Gastrocnemius medialis (tissue), 4 donors: ENCODE measurements around the gene PUM1. TPM values are rescaled to one million over a fixed set of nuclear protein-coding genes. Genes with fewer than 3 reads are reported as not detected.
"Not testable (repeated sequence)": the region's sequence is repeated elsewhere in the genome, so short reads cannot be mapped to it uniquely, and the experiment has no call there.

Experiments
- ATAC-seq, 2 donors: fragments of 150-250 bp; one replicate each; pipeline ENCODE4 v1.9.1; 2016
- DNase-seq, 2 donors: peaks; one replicate each; pipeline ENCODE4 v3.0.0-alpha.2; 2019
- H3K27ac ChIP-seq, 4 donors: fragments of 200-600 bp; sonication (generic); 1 replicate in 1 of 4; 2 replicates in 3 of 4; pipeline ENCODE4 v1.5.1; 2016 to 2018; ENCODE audit warnings: mild to moderate bottlenecking in 2 of 4, moderate library complexity in 1 of 4
- H3K27me3 ChIP-seq, 3 donors: fragments of 200-600 bp; sonication (generic) in 2 of 3; 1 replicate in 1 of 3; 2 replicates in 2 of 3; pipeline versions ENCODE4 v1.5.1 to v1.6.0; 2016 to 2019; ENCODE audit warnings: mild to moderate bottlenecking in 1 of 3, moderate library complexity in 1 of 3
- H3K36me3 ChIP-seq, 2 donors: fragments of 200-600 bp; sonication (generic) in 1 of 2; one replicate each; pipeline ENCODE4 v1.5.1; 2017 to 2018
- H3K4me1 ChIP-seq, 2 donors: fragments of 200-600 bp; sonication (generic) in 1 of 2; one replicate each; pipeline ENCODE4 v1.5.1; 2016 to 2017; ENCODE audit warnings: mild to moderate bottlenecking in 2 of 2
- H3K4me3 ChIP-seq, 4 donors: fragments of 200-600 bp; sonication (generic) in 3 of 4; 1 replicate in 1 of 4; 2 replicates in 3 of 4; pipeline ENCODE4 v1.5.1; 2016 to 2019; ENCODE audit warnings: mild to moderate bottlenecking in 2 of 4
- H3K9me3 ChIP-seq, 3 donors: fragments of 200-600 bp; sonication (generic) in 2 of 3; 1 replicate in 1 of 3; 2 replicates in 2 of 3; pipeline ENCODE4 v1.5.1; 2016 to 2019
- CTCF ChIP-seq, 5 experiments: fragments of 450-650 bp in 3 of 5; fragments of 200-600 bp in 2 of 5; sonication (generic) in 2 of 5; IDR thresholded peaks in 4 of 5; conservative IDR thresholded peaks in 1 of 5; 1 replicate in 4 of 5; 2 replicates in 1 of 5; pipeline ENCODE4 v1.5.1; 2016 to 2019; ENCODE audit warnings: antibody characterized with exemption in 5 of 5, mild to moderate bottlenecking in 3 of 5, moderate library complexity in 3 of 5
- POLR2A ChIP-seq, 2 donors: fragments of 450-650 bp; IDR thresholded peaks; one replicate each; pipeline ENCODE4 v1.6.1; 2017; ENCODE audit warnings: antibody characterized with exemption in 2 of 2, mild to moderate bottlenecking in 2 of 2, moderate library complexity in 2 of 2
- in situ Hi-C, 4 donors: fragments of 200-750 bp; cut with MboI; loops; one replicate each; pipeline versions ENCODE4 v1.15.0 to v1.8.0; 2017; ENCODE audit warnings: low sequenced_read_pairs in 4 of 4
- intact Hi-C: fragments of 100-400 bp; cut with DNase I; formaldehyde crosslinking; loops from one replicate; pipeline ENCODE4 v1.15.1; 2023; ENCODE audit warnings: low total_unique reads
- total RNA-seq, 4 donors: library from RNA; depleted of rRNA; stranded (reverse); fragments of >200 nt; gene quantifications; one replicate each; pipeline versions ENCODE4 v1.1.0 to v1.2.3, GENCODE V29; 2016

The PUM1 gene
- total RNA-seq, 4 donors from 2014 or later, result 56.7 to 111 (median 76.4) TPM

GRCh38 chr1:31064718-31065309 is 703 bp downstream of the PUM1 start:
- ATAC-seq, result peak; percentile 8 to 16
- Histone ChIP-seq H3K27me3 (no peaks in the 10 kb centered on the region), H3K27ac (peak overlapping the region; percentile 92 to 97 (median 94)), H3K36me3 (no peaks in the 10 kb centered on the region), H3K9me3 (no peaks in the 10 kb centered on the region), H3K4me3 (peak overlapping the region; percentile 79 to 91 (median 80)), H3K4me1 (peaks cover 31 to 34% of the 10 kb centered on the region in 2 donors)
- in situ Hi-C loops, result no loop called here
- intact Hi-C loops, result loop anchor here (2.0 to 5.0 kb wide), 2 partner anchors 82 to 87 kb away; no protein-coding TSS in a partner anchor
- peak in 1 of 2 donors; percentile 21 for DNase-seq
- TF ChIP-seq CTCF (IDR thresholded peaks at IDR 0.05 in 4 of 5, conservative IDR thresholded peaks at IDR 0.05 in 1 of 5), result no peak
- TF ChIP-seq POLR2A (IDR thresholded peaks at IDR 0.05), result no peak

GRCh38 chr1:31064111-31064717 is 1.3 kb downstream of the PUM1 start:
- Histone ChIP-seq H3K9me3 (no peaks in the 10 kb centered on the region), H3K36me3 (peaks cover 0 to 3% of the 10 kb centered on the region in 2 donors), H3K27ac (peak overlapping the region; percentile 92 to 97 (median 94)), H3K27me3 (no peaks in the 10 kb centered on the region), H3K4me1 (peaks cover 34% of the 10 kb centered on the region in 2 donors), H3K4me3 (peak overlapping the region; percentile 79 to 91 (median 80))
- TF ChIP-seq POLR2A (IDR thresholded peaks at IDR 0.05), result no peak
- TF ChIP-seq CTCF (IDR thresholded peaks at IDR 0.05 in 4 of 5, conservative IDR thresholded peaks at IDR 0.05 in 1 of 5), result no peak
- intact Hi-C loops, result loop anchor here (2.0 kb wide), 1 partner anchor 81 kb away; no protein-coding TSS in a partner anchor
- ATAC-seq (no peak), DNase-seq (no peak)
- in situ Hi-C loops, result no loop called here

- Histone ChIP-seq H3K36me3 (peaks cover 0 to 8% of the 10 kb centered on the region in 2 donors), H3K27ac (peak overlapping the region; percentile 92 to 97 (median 94)), H3K4me1 (peaks cover 34 to 36% of the 10 kb centered on the region in 2 donors), H3K4me3 (peak overlapping the region; percentile 79 to 91 (median 80)), H3K9me3 (no peaks in the 10 kb centered on the region), H3K27me3 (no peaks in the 10 kb centered on the region)
- DNase-seq (no peak), ATAC-seq (no peak)
- TF ChIP-seq POLR2A (IDR thresholded peaks at IDR 0.05) (no peak), CTCF (IDR thresholded peaks at IDR 0.05 in 4 of 5, conservative IDR thresholded peaks at IDR 0.05 in 1 of 5) (no peak)
- in situ Hi-C loops (no loop called here), intact Hi-C loops (loop anchor here (2.0 kb wide), 1 partner anchor 81 kb away; no protein-coding TSS in a partner anchor)
Measured at GRCh38 chr1:31063631-31064030, 1.9 kb downstream of the PUM1 start.

- ATAC-seq (no peak), DNase-seq (no peak)
- intact Hi-C loops (no loop called here), in situ Hi-C loops (no loop called here)
- peak overlapping the region; percentile 92 to 97 (median 94) for H3K27ac ChIP-seq
- peak overlapping the region in 2 of 4 donors; percentile 80 to 91 for H3K4me3 ChIP-seq
- no peaks in the 10 kb centered on the region for H3K27me3 ChIP-seq
- peaks cover 34 to 36% of the 10 kb centered on the region in 2 donors for H3K4me1 ChIP-seq
- TF ChIP-seq CTCF (IDR thresholded peaks at IDR 0.05 in 4 of 5, conservative IDR thresholded peaks at IDR 0.05 in 1 of 5) (no peak), POLR2A (IDR thresholded peaks at IDR 0.05) (no peak)
- peaks cover 0 to 13% of the 10 kb centered on the region in 2 donors for H3K36me3 ChIP-seq
- H3K9me3 ChIP-seq, result no peaks in the 10 kb centered on the region
Measured at GRCh38 chr1:31062867-31063380, 2.6 kb downstream of the PUM1 start.

- ATAC-seq, DNase-seq, H3K9me3 ChIP-seq, in situ Hi-C loops, H3K27me3 ChIP-seq, intact Hi-C loops: not testable (repeated sequence)
- H3K27ac ChIP-seq, result peak overlapping the region; percentile 92 to 97 (median 94)
- H3K36me3 ChIP-seq, result peaks cover 0 to 13% of the 10 kb centered on the region in 2 donors
- H3K4me3 ChIP-seq, result peak overlapping the region in 1 of 4 donors; percentile 80
- peaks cover 36 to 40% of the 10 kb centered on the region in 2 donors for H3K4me1 ChIP-seq
Measured at GRCh38 chr1:31062162-31062866, 3.2 kb downstream of the PUM1 start.
